ENCODE data around the gene PRDM15. TPM values are rescaled to one million over a fixed set of nuclear protein-coding genes. Genes with fewer than 3 reads are reported as not detected.

Gene PRDM15
- total RNA-seq, 1 experiment from 2014 or later = 9.9 TPM

GRCh38 chr21:41813226-41813625 lies 65.9 kb downstream of the PRDM15 start:
- Histone ChIP-seq H2AFZ (ENCODE audit: low read length) (no peak overlapping the region), H2AK5ac (ENCODE audit: insufficient read length, low read length) (no peak overlapping the region), H3K18ac (ENCODE audit: insufficient read length, low read depth, low read length) (no peak overlapping the region), H4K20me1 (ENCODE audit: control insufficient read depth, insufficient read depth, insufficient read length) (no peaks in the 10 kb centered on the region), H4K8ac (replicated peaks; ENCODE audit: insufficient read length, low read depth, low read length) (no peak overlapping the region), H4K91ac (ENCODE audit: insufficient read length, low read depth, low read length) (no peak overlapping the region), H2BK20ac (ENCODE audit: low read depth, low read length, poor library complexity, severe bottlenecking) (no peak overlapping the region), H2BK5ac (ENCODE audit: insufficient read length, low read length) (no peak overlapping the region), H3K79me1 (ENCODE audit: insufficient read depth, low read depth, low read length, poor library complexity, severe bottlenecking) (no peaks in the 10 kb centered on the region), H3K4me1 (ENCODE audit: insufficient read depth, low read length) (no peaks in the 10 kb centered on the region), H2BK15ac (ENCODE audit: low read depth, low read length) (no peak overlapping the region), H3K23ac (ENCODE audit: insufficient read length, low read depth, low read length) (no peak overlapping the region), H2BK12ac (ENCODE audit: insufficient read length, low read depth, low read length) (no peak overlapping the region), H3K23me2 (ENCODE audit: insufficient read length, low read depth, low read length, poor library complexity, severe bottlenecking) (no peaks in the 10 kb centered on the region), H3K79me2 (ENCODE audit: insufficient read depth, low read length) (no peaks in the 10 kb centered on the region), H3K27ac (ENCODE audit: insufficient read length, low read depth, low read length) (no peak overlapping the region), H2BK120ac (ENCODE audit: low read depth, low read length, poor library complexity, severe bottlenecking) (no peak overlapping the region), H3K4me2 (ENCODE audit: insufficient read depth, insufficient read length, low read length) (no peak overlapping the region), H3T11ph (ENCODE audit: low read length) (no peak overlapping the region), H3K27me3 (ENCODE audit: insufficient read depth, low read length) (no peaks in the 10 kb centered on the region), H4K5ac (ENCODE audit: insufficient read length, low read depth, low read length) (no peak overlapping the region), H3K56ac (ENCODE audit: insufficient read length, low read depth, low read length) (no peak overlapping the region), H3K9me3 (ENCODE audit: control insufficient read depth, low read depth, low read length) (no peaks in the 10 kb centered on the region), H3K9ac (ENCODE audit: extremely low read depth, insufficient read length, low read length) (no peak overlapping the region), H3K14ac (ENCODE audit: insufficient read depth, low read length) (no peak overlapping the region), H3K4ac (ENCODE audit: low read depth, low read length) (no peak overlapping the region)
- Mint-ChIP-seq H3K27me3 (ENCODE audit: low read depth) (no peaks in the 10 kb centered on the region), H3K27ac (no peak overlapping the region), H3K4me3 (no peak overlapping the region), H3K36me3 (ENCODE audit: insufficient read depth in 1 of 3, low read depth in 3 of 3) (peaks cover 5 to 34% (median 21%) of the 10 kb centered on the region in 3 experiments; a peak in 6 of 7 replicates), H3K4me1 (no peaks in the 10 kb centered on the region), H3K9me3 (no peaks in the 10 kb centered on the region; a peak in 1 of 5 replicates)
- no peak for DNase-seq
- WGBS (ENCODE audit: extremely low coverage, insufficient read length, low lambda C conversion rate) = no CpG with 5 or more reads among the region's 11 CpGs
- TF ChIP-seq CTCF (conservative IDR thresholded peaks at IDR 0.05) = no peak

Data from H9 (cell line).